HG02938 (cell line): Measurements from ENCODE around the gene TBC1D28.
"Not testable (repeated sequence)": the region's sequence is repeated elsewhere in the genome, so short reads cannot be mapped to it uniquely, and the experiment has no call there.

Experiments used
- ATAC-seq: cut with Tn5 transposase; IDR thresholded peaks from one replicate; pipeline ENCODE4 v1.9.1; 2021; ENCODE audit warnings: mild to moderate bottlenecking, moderate library complexity; ENCODE audit not compliant: unreplicated experiment

TBC1D28 gene

GRCh38 chr17:18617613-18618012 is 26.6 kb downstream of the TBC1D28 start:
- ATAC-seq: not testable (repeated sequence)

- ATAC-seq: not testable (repeated sequence)
These were observed 31.2 kb downstream of the TBC1D28 start for GRCh38 chr17:18613016-18613415.

GRCh38 chr17:18593138-18593537 is 51.1 kb downstream of the TBC1D28 start:
- not testable (repeated sequence) for ATAC-seq
